ENCODE data around the gene PNPT1.
"Not testable (repeated sequence)": the region's sequence is repeated elsewhere in the genome, so short reads cannot be mapped to it uniquely, and the experiment has no call there.

Gene PNPT1

GRCh38 chr2:55693181-55694125 lies at the start of gene PNPT1:
TSS of gene PNPT1 (minus strand) at chr2:55693844. CDS start at chr2:55693823, 21 bp downstream.
- H3K9me3 Mint-ChIP-seq (ENCODE audit: low read depth), result no peaks in the 10 kb centered on the region
- peaks cover 41% of the 10 kb centered on the region for H3K4me1 Mint-ChIP-seq (ENCODE audit: low read depth)
- peak within 1 kb of the TSS; percentile 98 for H3K4me3 Mint-ChIP-seq
- no peaks in the 10 kb centered on the region for H3K27me3 Mint-ChIP-seq
- H3K36me3 Mint-ChIP-seq, result peaks cover 15% of the 10 kb centered on the region
- H3K27ac Mint-ChIP-seq, result peak within 1 kb of the TSS; percentile 96

- no peak overlapping the region for H3K4me3 Mint-ChIP-seq
- no peaks in the 10 kb centered on the region for H3K9me3 Mint-ChIP-seq (ENCODE audit: low read depth)
- no peak overlapping the region for H3K27ac Mint-ChIP-seq
- H3K4me1 Mint-ChIP-seq (ENCODE audit: low read depth), result no peaks in the 10 kb centered on the region
- peaks cover 20% of the 10 kb centered on the region for H3K27me3 Mint-ChIP-seq
- peaks cover 3% of the 10 kb centered on the region for H3K36me3 Mint-ChIP-seq
Observed at GRCh38 chr2:55742996-55743395, 49.4 kb upstream of the PNPT1 start.

GRCh38 chr2:55736019-55736536 lies 42.4 kb upstream of the PNPT1 start:
- H3K9me3 Mint-ChIP-seq (ENCODE audit: low read depth); H3K4me3 Mint-ChIP-seq; H3K27ac Mint-ChIP-seq; H3K27me3 Mint-ChIP-seq; H3K36me3 Mint-ChIP-seq; H3K4me1 Mint-ChIP-seq (ENCODE audit: low read depth): not testable (repeated sequence)

GRCh38 chr2:55734726-55735125 lies 41.1 kb upstream of the PNPT1 start:
- no peak overlapping the region for H3K4me3 Mint-ChIP-seq
- H3K4me1 Mint-ChIP-seq (ENCODE audit: low read depth), result no peaks in the 10 kb centered on the region
- no peaks in the 10 kb centered on the region for H3K9me3 Mint-ChIP-seq (ENCODE audit: low read depth)
- H3K27ac Mint-ChIP-seq, result no peak overlapping the region
- no peaks in the 10 kb centered on the region for H3K27me3 Mint-ChIP-seq
- no peaks in the 10 kb centered on the region for H3K36me3 Mint-ChIP-seq

GRCh38 chr2:55733335-55733734 lies 39.7 kb upstream of the PNPT1 start:
- Mint-ChIP-seq H3K27me3 (no peaks in the 10 kb centered on the region), H3K27ac (no peak overlapping the region), H3K4me3 (no peak overlapping the region), H3K9me3 (ENCODE audit: low read depth) (no peaks in the 10 kb centered on the region), H3K36me3 (no peaks in the 10 kb centered on the region), H3K4me1 (ENCODE audit: low read depth) (no peaks in the 10 kb centered on the region)

GRCh38 chr2:55732854-55733253 lies 39.2 kb upstream of the PNPT1 start:
- H3K9me3 Mint-ChIP-seq (ENCODE audit: low read depth), result no peaks in the 10 kb centered on the region
- H3K4me1 Mint-ChIP-seq (ENCODE audit: low read depth), result no peaks in the 10 kb centered on the region

GRCh38 chr2:55729136-55729685 lies 35.6 kb upstream of the PNPT1 start:
- H3K9me3 Mint-ChIP-seq (ENCODE audit: low read depth), result no peaks in the 10 kb centered on the region
- H3K36me3 Mint-ChIP-seq, result no peaks in the 10 kb centered on the region
- no peaks in the 10 kb centered on the region for H3K4me1 Mint-ChIP-seq (ENCODE audit: low read depth)
- H3K4me3 Mint-ChIP-seq, result no peak overlapping the region
- no peak overlapping the region for H3K27ac Mint-ChIP-seq
- H3K27me3 Mint-ChIP-seq, result peaks cover 3% of the 10 kb centered on the region

More at GRCh38 chr2:55732854-55733253, 39.2 kb upstream of the PNPT1 start:
- Mint-ChIP-seq H3K4me3 (no peak overlapping the region), H3K36me3 (no peaks in the 10 kb centered on the region), H3K27ac (no peak overlapping the region), H3K27me3 (peaks cover 3% of the 10 kb centered on the region)

- Mint-ChIP-seq H3K9me3 (ENCODE audit: low read depth) (no peaks in the 10 kb centered on the region), H3K27me3 (no peaks in the 10 kb centered on the region), H3K36me3 (no peaks in the 10 kb centered on the region), H3K4me1 (ENCODE audit: low read depth) (no peaks in the 10 kb centered on the region), H3K27ac (no peak overlapping the region), H3K4me3 (no peak overlapping the region)
Observed at GRCh38 chr2:55721596-55722215, 28.1 kb upstream of the PNPT1 start.

GRCh38 chr2:55720417-55720816 lies 26.8 kb upstream of the PNPT1 start:
- no peak overlapping the region for H3K27ac Mint-ChIP-seq
- H3K9me3 Mint-ChIP-seq (ENCODE audit: low read depth), result no peaks in the 10 kb centered on the region
- H3K4me1 Mint-ChIP-seq (ENCODE audit: low read depth), result no peaks in the 10 kb centered on the region
- peaks cover 3% of the 10 kb centered on the region for H3K27me3 Mint-ChIP-seq
- no peak overlapping the region for H3K4me3 Mint-ChIP-seq
- H3K36me3 Mint-ChIP-seq, result no peaks in the 10 kb centered on the region

- no peaks in the 10 kb centered on the region for H3K4me1 Mint-ChIP-seq (ENCODE audit: low read depth)
- H3K27me3 Mint-ChIP-seq, result peaks cover 3% of the 10 kb centered on the region
- no peaks in the 10 kb centered on the region for H3K36me3 Mint-ChIP-seq
- no peak overlapping the region for H3K27ac Mint-ChIP-seq
- H3K4me3 Mint-ChIP-seq, result no peak overlapping the region
- H3K9me3 Mint-ChIP-seq (ENCODE audit: low read depth), result no peaks in the 10 kb centered on the region
Observed at GRCh38 chr2:55719852-55720251, 26.2 kb upstream of the PNPT1 start.

GRCh38 chr2:55718165-55719008 lies 24.7 kb upstream of the PNPT1 start:
- Mint-ChIP-seq H3K9me3 (ENCODE audit: low read depth) (no peaks in the 10 kb centered on the region), H3K36me3 (no peaks in the 10 kb centered on the region), H3K4me3 (no peak overlapping the region), H3K27me3 (peaks cover 5% of the 10 kb centered on the region), H3K27ac (no peak overlapping the region), H3K4me1 (ENCODE audit: low read depth) (no peaks in the 10 kb centered on the region)

- H3K36me3 Mint-ChIP-seq, result no peaks in the 10 kb centered on the region
- H3K27me3 Mint-ChIP-seq, result peaks cover 5% of the 10 kb centered on the region
- no peaks in the 10 kb centered on the region for H3K9me3 Mint-ChIP-seq (ENCODE audit: low read depth)
- no peak overlapping the region for H3K4me3 Mint-ChIP-seq
- H3K27ac Mint-ChIP-seq, result no peak overlapping the region
- H3K4me1 Mint-ChIP-seq (ENCODE audit: low read depth), result no peaks in the 10 kb centered on the region
Observed at GRCh38 chr2:55715626-55716025, 22.0 kb upstream of the PNPT1 start.

GRCh38 chr2:55715178-55715577 lies 21.5 kb upstream of the PNPT1 start:
- not testable (repeated sequence) for H3K4me1 Mint-ChIP-seq (ENCODE audit: low read depth); H3K27me3 Mint-ChIP-seq; H3K27ac Mint-ChIP-seq; H3K4me3 Mint-ChIP-seq; H3K9me3 Mint-ChIP-seq (ENCODE audit: low read depth); H3K36me3 Mint-ChIP-seq

- Mint-ChIP-seq H3K27me3 (peaks cover 6% of the 10 kb centered on the region), H3K27ac (no peak overlapping the region), H3K36me3 (no peaks in the 10 kb centered on the region), H3K4me3 (no peak overlapping the region), H3K4me1 (ENCODE audit: low read depth) (no peaks in the 10 kb centered on the region), H3K9me3 (ENCODE audit: low read depth) (no peaks in the 10 kb centered on the region)
Observed at GRCh38 chr2:55712477-55713060, 18.9 kb upstream of the PNPT1 start.
